ENCODE data around the gene PON2.

DNA sequence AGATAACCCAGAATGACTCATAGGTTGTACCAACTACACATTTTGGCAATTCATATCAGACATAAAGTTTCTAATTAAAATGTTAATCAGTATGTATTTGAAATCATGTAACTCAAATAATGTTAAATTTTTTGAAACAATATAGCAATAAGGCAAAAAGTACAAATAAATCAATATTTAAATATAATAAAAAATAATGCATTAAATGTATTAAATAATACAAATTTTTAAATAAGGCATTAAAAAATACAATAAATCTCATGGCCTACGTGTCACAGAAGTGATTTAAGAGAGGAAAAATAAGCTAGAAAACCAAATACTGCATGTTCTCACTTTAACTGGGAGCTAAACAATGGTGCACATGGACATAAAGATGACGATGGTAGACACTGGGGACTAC lies 9.1 kb downstream of the PON2 start:
- TF ChIP-seq, protein P1, sequence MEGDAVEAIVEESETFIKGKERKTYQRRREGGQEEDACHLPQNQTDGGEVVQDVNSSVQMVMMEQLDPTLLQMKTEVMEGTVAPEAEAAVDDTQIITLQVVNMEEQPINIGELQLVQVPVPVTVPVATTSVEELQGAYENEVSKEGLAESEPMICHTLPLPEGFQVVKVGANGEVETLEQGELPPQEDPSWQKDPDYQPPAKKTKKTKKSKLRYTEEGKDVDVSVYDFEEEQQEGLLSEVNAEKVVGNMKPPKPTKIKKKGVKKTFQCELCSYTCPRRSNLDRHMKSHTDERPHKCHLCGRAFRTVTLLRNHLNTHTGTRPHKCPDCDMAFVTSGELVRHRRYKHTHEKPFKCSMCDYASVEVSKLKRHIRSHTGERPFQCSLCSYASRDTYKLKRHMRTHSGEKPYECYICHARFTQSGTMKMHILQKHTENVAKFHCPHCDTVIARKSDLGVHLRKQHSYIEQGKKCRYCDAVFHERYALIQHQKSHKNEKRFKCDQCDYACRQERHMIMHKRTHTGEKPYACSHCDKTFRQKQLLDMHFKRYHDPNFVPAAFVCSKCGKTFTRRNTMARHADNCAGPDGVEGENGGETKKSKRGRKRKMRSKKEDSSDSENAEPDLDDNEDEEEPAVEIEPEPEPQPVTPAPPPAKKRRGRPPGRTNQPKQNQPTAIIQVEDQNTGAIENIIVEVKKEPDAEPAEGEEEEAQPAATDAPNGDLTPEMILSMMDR (conservative IDR thresholded peaks at IDR 0.05) = no peak
- no peak for TF ChIP-seq EZH2 (IDR thresholded peaks at IDR 0.05; ENCODE audit: low read depth)
